B cell (primary cell): ENCODE data around the gene HTT.

Experiments
- EZH2 ChIP-seq: IDR thresholded peaks from 2 replicates; pipeline ENCODE4 v1.6.1; 2012; ENCODE audit warnings: borderline replicate concordance, low read depth, mild to moderate bottlenecking, moderate library complexity, low read length; ENCODE audit not compliant: insufficient read depth, poor library complexity, severe bottlenecking
- TF ChIP-seq, protein P1 (sequence below): fragments of 200-600 bp; IDR thresholded peaks from one replicate; pipeline ENCODE4 v1.8.0; 2022; ENCODE audit warnings: antibody characterized with exemption, mild to moderate bottlenecking

GRCh38 chr4:3251691-3252479, 177.4 kb downstream of the HTT start:
- TF ChIP-seq, protein P1, sequence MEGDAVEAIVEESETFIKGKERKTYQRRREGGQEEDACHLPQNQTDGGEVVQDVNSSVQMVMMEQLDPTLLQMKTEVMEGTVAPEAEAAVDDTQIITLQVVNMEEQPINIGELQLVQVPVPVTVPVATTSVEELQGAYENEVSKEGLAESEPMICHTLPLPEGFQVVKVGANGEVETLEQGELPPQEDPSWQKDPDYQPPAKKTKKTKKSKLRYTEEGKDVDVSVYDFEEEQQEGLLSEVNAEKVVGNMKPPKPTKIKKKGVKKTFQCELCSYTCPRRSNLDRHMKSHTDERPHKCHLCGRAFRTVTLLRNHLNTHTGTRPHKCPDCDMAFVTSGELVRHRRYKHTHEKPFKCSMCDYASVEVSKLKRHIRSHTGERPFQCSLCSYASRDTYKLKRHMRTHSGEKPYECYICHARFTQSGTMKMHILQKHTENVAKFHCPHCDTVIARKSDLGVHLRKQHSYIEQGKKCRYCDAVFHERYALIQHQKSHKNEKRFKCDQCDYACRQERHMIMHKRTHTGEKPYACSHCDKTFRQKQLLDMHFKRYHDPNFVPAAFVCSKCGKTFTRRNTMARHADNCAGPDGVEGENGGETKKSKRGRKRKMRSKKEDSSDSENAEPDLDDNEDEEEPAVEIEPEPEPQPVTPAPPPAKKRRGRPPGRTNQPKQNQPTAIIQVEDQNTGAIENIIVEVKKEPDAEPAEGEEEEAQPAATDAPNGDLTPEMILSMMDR: no peak
- TF ChIP-seq EZH2: no peak
